NCI-H1930 (cell line): Measurements from ENCODE around the gene PCNX2.

ENCODE experiments used
- DNase-seq, 2 experiments: peaks; one replicate each; lab custom pipeline; 2025; lab: John Stamatoyannopoulos, UW

PCNX2 gene

DNA sequence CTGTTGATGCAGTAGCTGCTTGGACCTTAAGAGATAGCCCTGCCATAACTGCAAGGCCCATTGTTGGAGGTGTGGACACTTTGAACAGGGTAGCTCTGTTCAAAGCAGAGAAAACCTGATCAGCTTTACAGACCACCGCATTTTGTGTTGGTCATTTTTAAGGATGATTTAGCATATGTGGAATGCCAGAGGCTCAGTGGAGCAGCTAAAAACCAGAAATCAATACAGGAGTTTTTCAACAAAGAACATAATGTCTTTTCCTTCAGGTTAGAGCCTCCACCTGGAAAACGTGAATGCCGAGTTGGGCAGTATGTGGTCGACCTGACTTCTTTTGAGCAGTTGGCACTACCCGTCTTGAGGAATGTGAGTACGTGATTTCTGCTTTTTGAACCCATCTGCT is 339.4 kb downstream of the PCNX2 start:
- no peak for DNase-seq

DNA sequence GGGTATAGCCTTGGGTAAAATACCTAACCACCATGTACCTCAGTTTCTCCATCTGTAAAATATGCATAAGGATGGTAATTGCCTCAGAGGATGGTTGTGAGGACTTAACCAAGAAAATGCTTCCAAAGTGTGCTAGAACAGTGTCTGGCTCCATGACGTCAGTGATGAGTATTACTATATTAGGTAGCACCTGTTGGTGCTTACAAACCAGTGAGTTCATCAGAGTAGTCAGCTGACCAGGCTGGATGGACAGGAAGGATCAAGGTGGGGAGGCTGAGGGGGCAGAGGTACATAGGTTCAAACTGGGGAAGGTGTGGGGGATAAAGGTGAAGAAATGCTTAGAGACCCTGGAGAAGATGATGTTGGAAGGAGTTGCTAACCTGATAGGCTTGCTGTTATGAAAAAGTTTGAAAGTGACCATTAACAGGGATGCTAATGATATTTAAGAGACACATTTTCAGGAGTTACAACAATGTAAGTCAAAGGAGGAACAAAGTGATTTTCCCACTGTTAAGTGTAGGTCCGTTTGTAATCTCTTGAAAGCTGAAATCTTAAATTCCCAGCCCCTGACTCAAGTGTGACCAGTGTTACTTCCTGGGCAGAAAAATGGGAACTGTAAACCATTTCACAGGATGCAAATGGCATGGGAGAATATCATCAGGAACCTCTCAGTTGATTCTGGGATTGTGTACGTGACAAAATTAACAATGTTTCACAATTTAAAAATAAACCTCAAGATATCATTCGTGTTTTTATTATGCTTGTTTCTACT is 340.7 kb downstream of the PCNX2 start:
- no peak for DNase-seq

DNA sequence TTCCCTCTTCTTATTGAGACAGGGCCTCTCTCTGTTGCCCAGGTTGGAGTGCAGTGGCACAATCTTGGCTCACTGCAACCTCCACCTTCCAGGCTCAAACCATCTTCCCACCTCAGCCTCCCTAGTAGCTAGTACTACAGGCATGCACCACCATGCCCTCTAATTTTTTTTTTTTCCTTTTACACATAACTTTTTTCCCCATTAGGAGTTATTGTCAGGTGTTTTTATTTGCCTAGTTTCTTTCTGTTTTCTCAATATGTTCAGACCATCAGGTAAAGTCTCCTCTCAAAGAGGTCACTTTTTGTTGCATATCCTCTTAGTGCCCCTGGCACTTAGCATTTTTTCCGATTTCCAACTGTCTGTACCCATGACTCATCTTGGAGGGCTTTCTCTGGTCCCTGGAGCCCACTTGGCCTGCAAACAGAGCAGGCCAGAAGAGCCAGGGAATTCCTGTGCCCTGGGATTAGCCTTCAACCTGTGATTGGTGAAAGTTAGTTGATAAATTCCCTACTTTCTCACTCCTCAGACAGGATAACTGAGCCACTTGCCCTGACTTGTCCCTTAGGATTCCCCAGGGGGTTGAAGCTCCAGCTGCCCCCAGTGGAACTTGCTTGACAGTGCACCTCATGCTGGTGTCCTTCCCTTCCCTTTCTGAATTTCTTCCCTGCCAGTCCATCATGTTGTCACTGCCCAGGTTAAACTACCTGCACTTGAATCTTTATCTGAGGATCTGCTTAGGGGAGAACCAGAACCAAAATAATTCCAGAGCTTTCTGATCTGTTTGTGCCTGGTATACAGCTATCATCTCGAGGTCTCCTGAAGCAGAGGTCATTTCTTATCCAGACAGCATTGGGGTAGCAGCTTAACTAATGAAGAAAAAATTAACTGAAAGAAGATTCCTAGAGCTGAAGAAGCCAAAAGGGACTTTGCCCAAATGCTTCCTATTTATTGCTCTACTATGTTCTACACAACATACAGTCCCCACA is 342.7 kb downstream of the PCNX2 start:
- DNase-seq, result peak; percentile 23 to 44

DNA sequence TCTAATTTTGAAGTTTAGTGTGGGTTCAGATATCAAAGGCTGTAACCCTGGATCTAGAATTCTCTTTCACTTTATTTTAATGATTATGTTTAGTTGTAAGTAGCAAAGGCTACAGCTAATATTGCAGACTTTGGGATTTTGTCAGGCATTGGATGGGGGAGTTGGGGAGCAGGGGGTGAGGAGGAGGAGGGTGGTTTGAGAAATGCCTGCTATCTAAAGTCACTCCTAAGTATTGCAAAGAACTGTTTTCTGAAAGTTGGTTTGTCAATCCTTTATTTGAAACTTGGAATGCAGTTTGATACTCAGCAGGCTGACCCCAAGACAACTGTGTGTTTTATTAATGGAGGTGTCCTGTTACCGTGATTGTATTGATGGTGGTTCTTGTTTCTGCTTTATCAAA is 343.9 kb downstream of the PCNX2 start:
- no peak for DNase-seq

DNA sequence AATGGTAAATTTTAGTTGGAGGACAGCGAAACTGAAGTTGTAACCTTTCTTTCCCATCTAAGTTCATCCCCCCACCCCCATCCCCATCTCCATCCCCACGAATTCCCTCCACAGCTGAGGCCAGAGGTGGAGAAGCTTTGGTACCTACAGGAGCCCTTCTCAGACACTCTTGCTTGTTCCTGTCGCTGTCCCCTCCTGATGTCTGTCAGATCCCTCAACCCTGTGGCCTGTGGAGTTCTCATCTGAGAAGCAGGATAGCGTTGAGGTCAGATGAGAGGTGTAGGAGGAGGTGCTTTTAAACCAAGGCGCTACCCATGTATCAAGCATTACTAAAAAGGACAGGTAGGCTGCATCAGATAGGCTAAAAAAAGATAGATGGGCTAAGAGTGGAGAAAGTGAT is 344.3 kb downstream of the PCNX2 start:
- DNase-seq, result no peak

DNA sequence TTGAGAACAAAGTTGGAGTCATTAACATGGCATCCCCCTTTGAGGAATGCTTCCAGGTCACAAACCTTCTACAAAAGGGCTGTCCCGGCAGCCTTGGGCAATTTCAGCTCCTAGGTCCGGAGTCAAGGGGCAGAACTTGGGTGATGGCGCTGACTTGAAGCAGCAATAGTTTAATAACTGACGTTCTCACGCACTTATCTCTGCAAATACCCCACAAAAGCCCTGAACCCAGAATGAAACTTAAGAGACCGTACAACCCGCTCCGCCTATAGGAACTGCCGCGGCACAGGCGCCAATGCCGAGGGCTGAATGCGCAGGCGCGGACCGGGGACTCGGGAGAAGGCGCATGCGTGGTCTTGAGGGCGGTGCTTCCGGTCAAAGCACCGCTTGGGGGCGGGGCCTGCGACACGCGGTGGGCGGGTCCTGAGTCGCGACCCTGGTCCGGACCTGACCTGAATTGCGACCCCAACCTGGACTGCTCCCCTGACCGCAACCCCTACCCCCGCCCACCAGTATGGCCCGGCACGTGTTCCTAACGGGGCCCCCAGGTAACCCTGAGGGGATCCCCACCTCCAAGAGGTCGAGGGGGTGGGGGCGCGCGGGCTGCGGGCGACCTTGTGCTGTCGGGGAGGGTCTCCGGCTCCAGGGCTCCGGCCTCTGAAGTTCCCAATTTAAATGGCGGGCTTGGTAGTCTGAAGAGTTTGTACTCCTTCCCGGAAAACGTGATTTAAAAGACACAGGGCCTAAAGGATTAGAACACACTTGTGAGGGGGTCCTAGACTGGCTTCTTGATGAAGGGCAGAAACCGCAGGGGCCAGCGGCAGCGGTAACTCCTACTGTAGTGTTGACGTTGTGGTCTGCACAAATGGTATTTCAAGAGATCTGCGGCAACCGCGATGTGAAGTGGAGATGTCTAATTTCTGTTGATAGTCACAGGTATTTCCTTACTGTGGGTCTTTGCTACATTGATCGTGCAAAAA is 345.0 kb downstream of the PCNX2 start, which contains the start of gene NTPCR:
NTPCR (plus strand) TSS at position 415 of the 980 bp plus-strand sequence; CDS start at position 515, 100 bp downstream.
- peak; percentile 87 to 92 for DNase-seq

DNA sequence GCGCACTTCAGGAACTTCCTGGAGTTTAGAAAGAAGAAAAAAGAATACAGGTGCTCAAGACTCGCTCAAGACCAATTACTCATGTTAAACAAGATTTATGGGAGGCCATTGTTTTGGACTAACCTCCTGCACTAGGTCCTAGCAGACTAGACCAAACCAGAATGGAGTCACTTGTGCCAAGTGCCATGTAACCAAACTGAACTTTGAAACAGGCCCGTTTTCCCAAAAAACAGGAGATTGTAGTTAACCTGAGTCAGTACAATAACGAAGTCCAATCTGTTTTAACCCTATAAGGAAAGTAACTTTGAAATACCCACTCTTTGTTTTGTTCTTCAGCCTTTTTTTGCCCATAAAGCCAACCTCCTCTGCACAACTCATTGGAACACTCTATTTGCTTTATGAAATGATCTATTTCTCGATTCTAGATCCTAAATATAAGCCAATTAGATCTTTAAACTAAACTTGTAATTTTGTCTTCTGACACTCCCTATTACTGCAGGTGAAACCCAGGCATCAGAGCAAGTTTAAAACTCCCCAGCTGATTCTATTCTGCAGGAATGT is 345.8 kb downstream of the PCNX2 start:
- DNase-seq, result no peak

DNA sequence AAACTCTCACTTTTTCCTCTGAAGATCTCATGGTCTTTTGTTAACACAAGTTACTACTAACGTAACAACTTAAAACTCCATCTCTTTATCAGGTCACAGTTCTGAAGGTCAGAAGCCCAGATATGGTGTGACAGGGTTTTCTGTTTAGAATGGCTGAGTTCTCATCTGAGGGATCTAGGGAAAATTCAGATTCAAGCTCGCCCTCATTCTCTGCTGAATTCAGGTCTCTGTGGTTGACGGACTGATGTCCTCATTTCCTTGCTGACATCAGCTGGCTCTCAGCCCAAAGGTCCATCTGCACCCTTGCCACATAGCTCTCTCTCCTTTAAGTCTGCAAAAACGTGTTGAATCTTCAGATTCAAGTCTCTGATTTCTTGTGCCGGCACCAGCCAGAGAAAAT is 351.2 kb downstream of the PCNX2 start:
- DNase-seq, result no peak

DNA sequence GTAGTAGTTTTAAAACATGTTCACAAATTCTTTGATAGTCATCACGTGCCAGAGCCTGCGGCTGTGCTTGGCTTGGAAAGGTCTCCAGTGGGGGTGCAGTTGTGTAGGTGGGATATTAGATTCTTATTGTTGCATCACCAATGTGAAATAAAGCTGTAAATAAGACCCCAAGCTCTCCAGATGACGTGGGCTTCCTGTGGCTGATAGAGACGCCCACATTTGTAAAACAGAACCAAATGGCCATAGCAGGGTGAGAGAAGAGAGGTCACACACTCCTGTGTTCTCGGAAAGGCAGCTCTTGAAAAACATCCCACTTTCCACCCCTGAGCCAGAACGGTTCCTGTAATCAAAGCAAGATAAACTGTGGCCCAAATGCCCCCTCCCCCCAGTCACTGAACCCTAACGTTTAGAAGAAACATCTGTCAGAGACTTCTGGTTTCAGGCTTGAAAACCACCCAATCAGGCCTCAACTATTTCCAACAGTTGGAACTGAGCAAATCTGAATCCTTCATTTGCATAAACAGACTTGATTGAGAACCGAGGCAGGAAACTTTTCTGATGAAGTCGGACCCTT is 351.8 kb downstream of the PCNX2 start:
- DNase-seq, result no peak

DNA sequence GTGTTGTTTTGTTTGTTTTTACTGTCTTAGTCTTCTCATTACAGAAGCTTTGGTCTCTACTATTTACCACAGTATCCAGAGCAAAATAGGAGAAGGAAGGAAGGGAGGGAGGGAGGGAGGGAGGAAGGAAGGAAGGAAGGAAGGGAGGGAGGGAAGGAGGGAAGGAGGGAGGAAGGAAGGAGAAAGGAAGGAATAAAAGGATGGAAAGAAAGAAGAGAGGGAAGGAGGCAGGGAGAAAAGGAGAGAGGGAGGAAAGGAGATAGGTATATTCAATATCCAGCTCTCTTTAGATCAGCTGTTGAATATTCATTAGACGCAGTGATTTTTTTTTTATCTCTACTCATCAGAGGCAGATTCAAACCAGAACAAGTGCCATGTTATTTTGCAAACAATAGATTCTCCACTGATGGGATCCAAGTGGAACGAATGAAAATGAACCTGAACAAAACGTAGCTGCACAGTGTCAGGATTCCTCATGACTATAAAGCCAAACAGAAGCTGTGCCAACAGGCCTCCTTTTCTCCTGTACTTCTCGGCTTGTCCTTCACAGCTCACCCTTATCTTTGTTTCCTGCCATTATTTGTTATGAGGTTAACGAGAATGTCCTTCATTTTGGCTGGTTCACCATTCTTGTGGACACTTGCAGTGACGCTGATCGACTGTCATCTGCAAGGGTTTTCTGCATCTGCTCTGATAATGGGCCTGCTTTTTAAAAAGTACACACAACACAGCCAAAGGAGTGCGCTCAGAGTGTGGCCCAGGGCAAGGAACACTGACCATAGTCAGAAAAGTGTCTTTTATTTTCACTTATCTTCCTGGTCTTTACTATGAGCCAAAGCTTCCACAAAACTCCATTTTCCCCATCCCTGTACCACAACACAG is 352.9 kb downstream of the PCNX2 start:
- no peak for DNase-seq

DNA sequence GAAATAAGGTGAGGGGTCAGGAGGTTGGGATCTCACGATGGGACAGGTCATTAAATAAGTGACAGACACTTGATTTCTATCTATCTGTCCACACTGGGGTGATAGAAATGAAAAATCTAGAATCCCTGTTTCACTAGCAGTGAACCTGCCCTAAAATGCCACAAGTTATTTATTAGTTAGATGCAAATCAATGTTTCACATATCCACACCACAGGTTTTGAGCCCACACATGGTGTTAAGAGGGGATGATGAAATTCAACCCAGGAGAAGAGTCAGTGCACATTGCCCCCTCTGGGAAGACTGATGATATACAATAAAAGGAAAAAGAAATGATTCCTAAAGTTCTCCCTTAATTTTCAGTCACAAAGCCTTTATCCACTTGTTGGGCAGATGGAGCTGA is 355.3 kb downstream of the PCNX2 start:
- DNase-seq, result no peak

DNA sequence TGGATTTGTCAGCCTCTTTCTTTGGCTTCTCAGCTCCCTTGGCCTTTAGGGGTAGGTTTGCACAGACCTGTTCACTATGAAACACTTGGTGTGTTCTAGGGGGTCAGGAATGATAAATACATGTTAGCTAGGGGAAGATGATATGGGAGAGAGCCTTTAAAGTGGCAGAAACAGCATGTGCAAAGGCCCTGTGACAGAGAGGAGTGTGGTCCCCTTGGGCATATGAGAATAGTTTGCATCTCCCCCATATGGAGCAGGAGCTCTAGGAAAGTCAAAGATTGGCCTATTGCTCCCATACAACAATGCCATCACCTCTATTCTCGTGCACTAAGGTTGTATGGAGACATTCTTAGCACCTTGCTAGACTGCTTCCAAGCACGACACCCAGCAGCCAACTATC is 355.8 kb downstream of the PCNX2 start:
- DNase-seq, result no peak

DNA sequence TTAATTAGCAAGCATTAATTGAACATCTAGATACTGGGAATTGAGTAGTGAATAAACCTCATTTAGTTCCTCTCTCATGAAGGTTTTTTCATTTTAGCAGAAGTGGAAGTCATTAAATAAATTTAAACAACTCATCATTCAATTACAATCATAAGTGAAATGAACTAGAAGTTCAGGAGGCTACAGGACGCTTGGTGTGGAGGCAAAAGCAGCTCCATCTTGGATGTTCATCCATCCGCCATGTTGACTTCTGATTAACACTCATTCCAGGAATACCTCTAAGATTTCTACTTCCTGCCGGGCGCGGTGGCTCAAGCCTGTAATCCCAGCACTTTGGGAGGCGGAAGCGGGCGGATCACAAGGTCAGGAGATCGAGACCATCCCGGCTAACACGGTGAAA is 356.6 kb downstream of the PCNX2 start:
- no peak for DNase-seq

DNA sequence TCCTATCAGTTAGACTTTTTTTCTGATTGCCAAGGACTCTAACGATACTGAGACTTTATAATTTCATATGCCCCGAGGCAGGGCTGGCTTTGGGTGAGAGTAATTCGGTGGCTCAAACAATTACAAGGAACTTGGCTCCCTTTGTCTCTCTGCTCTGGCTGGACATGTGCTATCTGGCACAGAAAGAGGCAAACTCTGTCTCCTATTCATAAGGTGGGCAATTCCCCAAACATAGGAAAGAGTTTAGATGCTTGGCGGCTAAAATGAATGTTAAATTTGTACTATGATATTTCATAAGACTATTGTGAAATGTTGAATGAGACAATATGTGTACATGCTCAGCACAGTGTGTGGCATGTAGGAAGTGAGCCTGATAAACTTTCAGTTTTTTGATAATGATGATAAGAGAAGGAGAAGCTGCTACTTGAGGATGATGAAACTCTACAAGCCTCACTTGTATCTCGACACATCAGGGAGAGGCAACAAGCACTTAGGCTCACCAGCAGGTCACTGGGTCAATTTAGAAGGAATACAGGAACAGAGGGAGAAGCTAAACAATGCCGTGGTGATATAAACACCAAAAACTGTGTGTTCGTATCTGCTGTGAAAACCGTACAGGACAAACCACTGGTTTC is 357.7 kb downstream of the PCNX2 start:
- DNase-seq, result no peak

DNA sequence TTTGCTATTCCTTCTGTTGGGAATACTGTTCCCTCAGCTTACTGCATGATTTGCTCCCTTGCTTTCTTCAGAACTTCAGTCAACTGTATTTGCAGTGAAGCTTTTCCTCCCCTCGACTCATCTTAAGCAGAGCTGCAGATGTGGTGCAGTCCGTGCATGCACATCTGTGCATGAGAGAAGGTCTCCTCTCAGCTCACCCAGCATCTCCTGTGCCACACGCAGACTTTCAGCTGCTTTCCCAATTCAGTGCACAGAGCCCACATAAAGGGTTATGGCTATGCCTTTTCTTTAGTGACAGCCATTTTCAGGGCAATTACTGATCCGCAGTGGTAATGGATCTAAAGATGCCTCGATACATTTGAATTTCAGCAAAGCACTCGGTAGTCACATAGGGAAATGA is 358.6 kb downstream of the PCNX2 start:
- DNase-seq, result no peak
